Stimulated activated naive CD4-positive, alpha-beta T cell (primary cell): ENCODE data around the gene VWCE.

Experiments used
- DNase-seq, 6 experiments: peaks; one replicate each; lab custom pipeline; 2025; lab: John Stamatoyannopoulos, UW

VWCE gene

DNA sequence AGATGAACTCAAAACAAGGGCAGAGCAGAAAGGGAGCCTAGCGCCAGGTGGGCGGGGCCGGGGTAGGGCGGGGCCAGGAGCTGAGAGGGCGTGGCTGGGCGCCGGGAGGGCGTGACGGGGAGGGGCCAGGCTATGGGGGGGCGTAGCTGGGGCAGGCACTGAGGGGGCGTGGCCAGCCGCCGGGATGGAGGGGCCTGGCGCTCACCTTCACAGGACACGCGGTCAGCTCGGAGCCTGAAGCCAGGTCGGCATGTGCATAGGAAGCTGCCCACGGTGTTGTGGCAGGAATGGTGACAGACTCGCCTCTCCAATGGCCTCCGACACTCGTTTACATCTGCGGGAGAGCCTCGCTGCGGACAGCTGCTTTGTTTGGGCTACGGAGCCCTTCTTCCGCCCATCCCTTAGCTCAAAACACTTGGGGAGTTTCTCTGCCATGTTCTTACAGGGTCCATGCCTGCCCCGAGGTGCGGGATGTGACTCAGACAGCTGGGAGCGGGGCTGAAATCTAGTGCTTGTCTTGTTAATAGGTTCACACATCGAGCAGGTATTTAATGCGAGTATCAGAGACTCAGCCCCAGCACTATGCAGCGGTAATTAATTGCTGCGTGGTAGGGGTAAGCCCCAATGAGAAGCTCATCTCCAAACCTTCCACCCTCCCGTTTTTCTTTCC is 13.4 kb downstream of the VWCE start:
- no peak for DNase-seq

DNA sequence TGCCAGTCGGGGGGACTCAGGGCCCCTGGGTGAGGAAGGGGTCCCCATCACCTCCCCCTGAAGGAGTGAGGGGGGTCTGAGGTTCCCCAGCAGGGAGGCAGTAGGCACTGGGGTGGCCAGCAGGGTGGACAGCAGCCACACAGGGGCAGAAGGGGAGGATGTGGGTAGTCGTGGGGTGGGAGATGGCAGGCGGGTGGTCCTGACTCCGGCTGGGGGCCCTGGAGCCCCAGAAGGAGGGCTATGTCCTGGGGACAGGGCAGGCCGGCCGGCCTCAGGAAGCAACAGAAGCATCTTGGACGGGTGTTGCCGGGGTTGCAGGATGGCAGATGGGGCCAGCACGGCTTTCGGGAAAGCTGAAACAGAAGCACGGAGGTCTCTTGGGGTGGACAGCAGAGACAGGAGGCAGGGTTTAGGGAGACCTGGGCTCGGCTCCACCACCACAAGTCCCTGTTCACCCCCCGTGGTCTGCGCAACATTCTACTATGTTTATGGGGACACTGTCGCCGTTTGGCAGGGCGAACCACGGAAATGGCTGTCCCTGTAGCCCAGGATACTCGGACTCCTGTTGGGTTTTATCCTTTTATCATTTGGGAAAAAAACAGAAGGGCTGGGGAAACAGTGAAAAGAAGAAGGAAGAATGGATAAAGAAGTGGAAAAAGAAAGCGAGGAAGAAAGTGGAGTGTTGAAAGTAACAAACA is 14.1 kb downstream of the VWCE start:
- no peak for DNase-seq

DNA sequence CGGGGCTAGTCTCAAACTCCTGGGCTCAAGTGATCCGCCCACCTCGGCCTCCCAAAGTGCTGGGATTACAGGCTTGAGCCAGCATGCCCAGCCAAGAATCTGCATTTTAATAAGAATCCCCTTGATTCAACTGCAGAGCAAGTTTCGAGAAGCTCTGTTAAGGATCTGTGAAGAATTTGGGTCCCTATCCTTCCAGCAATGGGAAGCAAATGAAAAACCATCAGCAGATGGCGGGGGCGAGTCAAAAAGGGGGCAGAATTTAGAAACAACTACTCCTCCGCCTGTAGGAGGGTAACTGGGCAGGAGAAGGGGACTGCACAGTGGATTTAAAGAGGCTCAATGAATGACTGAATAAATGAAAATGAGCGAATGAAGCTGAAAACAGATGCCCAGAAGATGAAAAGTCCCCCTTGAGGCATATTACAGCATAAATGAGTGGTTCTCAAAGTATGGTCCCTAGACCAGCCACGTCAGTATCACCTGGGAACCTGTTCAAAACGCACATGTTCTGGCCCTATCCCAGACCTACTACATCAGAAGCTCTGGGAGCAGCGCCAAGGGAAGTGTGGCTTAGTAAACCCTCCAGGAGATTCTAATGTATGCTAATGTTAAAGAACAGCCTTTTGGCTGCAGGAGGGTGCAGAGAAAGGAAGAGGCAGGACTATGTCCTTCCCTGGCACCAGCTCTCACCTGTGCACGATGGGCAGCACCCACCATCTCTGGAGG is 15.0 kb downstream of the VWCE start:
- DNase-seq = no peak

- no peak for DNase-seq
These were observed 17.1 kb downstream of the VWCE start for GRCh38 chr11:61278001-61278470.

DNA sequence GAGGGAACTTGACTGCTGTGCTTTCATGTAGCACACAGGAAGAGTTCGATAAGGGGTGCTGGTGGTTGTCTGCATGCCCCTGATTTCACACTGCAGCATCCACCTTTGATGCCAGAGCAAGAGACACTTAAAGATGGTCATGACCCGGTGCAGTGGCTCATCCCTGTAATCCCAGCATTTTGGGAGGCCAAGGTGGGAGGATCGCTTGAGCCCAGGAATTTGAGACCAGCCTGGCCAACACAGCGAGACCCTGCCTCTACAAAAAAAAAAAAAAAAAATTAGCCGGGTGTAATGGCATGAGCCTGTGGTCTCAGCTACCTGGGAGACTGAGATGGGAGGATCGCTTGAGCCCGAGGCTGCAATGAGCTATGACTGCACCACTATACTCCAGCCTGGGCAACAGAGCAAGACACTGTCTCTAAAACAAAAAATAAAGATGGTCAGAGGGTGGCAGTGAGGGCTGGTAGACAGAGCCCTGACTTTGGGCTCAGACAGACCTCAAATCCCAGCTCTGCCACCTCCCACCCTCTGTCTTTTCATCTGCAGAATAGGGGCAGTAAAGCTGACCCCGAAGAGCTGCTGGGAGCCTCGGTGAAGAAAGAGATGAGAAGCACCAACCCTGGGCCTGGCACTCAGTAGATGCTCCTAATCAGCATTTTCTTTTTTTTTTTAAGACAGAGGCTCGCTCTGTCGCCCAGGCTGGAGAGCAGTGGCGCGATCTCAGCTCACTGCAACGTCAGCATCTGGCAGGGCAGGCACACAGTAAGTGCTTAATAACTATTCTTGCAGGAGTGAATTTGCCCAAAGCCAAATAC is 17.7 kb downstream of the VWCE start:
- DNase-seq = no peak

DNA sequence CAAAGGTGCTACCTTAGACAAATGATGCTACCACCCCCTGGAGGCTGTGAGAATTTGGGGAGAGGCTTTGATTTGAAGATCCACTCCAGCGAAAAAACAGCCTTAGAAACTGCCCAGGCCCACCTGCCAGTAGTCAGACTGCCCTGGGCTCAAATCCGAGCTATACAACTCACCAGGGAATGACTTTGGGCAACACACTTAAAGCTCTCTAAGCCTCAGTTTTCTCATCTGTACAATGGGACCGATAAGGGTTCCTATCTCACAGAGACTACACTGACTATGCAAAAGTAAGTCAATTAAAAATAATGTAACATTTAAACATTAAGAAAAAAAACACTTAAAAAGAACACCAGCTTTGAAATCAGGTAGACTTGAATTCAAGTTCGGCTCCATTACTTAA is 19.9 kb downstream of the VWCE start:
- no peak for DNase-seq

DNA sequence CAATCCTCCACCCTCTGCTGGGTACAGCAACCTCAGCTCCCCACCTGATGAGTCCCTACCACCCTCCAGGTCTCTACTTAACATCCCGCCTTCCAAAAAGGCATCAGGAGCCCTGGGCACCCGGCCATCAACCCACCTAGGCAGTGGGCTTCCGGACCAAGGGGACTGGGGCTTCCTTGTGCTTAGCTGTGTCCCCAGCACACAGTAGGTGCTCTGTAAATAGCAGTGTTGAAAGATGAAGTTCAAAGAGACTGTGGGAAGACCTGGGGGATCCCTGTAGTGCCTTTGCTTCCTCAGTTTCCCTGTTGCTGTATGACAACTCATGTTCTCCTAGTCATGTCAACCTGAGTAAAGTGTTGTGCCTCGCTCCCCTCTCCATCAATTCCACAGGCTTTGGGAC is 21.0 kb downstream of the VWCE start:
- no peak for DNase-seq

DNA sequence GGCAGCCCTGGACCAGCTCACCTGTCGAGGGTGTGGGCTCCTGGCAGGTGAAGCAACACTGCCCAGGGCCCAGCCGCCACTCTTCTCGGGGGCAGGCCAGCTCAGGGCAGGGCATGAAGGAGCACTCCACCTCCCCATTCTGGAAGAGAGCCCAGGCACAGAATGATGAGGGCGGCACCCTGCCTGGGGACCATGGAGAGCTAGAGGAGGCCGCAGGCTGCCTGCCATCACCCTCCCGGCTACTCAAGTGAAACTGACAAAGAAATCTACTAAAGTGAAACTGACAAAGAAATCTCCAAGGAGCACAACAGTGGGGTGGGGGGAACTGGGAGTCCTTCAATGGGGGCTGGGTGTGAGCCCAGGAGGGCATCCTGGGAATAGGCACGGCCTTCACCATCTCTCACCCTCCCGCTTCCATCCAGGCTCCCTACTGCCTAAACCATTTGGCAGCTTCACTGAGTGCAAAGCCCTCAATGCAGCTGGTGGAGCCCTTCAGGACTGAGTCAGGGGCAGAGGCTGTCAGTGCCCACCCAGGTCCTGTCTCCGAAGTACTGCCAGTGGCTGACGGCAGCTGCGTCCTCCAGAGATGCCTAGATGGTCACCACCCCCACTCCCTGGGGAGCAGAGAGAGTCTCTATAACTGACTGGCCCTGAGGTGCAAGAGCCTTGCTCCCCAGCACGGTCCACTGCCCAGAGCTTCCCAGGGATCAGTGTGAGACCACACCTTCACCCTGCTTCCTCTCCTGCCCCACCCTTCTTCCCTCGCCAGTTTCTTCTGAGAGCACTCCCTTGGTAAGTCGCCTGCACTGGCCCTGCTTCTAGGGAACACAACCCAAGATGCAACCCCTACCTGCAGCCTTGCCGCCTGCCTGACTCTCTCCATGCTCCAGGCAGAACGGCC is 21.7 kb downstream of the VWCE start:
- no peak for DNase-seq

DNA sequence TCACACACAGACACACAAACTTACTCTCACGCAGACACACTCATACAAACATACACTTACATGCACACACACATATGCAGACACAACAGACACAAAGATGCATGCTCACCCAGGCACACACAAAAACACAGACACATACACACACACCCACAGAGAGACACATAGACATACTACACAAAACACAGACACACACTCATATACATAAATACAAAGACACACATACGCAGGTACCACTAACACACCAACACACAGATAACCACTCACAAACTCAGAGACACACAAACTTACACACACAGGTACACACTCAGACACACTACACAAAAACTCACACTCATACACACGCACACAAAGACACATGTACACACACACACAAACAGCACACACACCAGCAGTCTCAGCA is 22.4 kb downstream of the VWCE start:
- no peak for DNase-seq

DNA sequence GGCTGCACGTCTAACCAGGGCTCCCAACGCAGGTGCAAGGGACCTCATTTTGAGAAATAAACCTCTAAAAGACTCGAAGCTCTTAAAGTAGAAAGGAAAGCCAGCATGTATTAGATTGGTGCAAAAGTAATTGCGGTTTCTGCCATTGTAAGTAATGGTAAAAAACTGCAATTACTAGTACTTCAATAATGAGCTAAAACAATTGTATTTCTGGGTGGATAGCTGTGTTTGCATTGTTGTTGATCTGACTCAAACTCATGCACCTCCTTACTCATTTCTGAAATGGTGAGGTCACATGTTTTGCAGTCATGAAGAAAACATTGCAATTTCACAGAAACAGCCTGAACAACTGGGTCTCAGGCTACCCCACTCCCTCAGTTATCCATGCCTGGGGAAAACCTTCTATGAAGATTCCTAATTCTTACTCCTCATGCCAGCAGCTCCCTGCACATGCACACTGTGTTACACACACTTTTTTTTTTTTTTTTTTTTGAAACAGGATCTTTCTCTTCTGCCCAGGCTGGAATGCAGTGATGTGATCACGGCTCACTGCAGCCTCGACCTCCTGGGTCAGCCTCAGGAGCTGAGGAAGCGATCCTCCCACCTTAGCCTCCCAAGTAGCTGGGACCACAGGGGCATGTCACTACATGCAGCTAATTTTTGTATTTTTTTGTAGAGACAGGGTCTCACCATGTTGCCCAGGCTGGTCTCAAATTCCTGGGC is 24.6 kb downstream of the VWCE start:
- DNase-seq = no peak

DNA sequence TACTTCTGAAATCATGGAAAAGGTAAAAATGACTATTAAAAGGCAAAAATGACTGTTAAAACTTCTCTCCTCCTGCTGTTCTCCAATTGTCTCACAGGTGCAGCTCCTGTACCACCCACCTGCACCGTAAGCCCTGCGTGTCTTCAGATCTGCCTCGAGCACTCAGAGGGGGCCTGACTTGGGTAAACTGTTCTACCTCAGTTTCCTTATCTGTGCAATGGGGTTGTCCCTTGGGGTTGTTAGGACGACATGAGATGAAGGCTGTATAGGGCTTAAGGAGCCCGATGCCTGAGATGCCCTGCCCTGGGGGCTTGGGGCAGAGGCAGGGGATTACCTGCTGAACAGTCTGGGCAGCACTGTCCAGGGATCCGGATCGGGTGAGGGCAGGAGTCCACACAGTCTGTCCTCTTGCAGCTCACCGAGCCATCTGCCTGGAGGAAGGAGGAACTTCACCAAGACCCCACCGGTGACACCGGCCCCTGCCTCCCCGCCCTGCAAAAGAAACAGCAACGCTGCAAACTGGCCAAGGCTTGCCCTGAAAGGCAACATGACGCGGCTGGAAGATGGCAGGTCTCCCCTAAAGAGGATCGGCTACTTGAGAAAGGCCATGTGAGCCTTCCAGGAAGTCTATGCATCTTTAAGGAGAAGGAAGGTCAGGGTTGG is 26.4 kb downstream of the VWCE start:
- DNase-seq = no peak

- no peak for DNase-seq
These were observed 27.7 kb downstream of the VWCE start for GRCh38 chr11:61267437-61267841.

DNA sequence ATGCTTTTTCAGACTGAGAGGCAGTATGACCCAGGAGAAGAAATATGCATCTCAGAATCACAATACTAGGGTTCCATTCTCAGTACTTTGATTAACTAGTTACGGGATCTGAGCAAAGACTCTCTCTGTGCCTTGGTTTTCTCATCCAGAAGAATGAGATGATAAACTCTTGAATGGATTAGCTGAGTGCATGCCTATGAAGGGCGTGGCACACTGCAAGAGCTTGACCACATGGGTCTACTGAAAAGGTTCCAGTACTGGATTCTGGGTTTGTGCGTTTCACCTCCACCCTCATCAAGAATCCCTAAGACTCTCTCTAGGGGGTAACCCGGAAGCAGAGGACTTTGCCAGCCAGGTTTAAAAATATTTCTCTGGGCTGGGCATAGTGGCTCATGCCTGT is 28.5 kb downstream of the VWCE start:
- no peak for DNase-seq

- DNase-seq = no peak
These were observed 29.8 kb downstream of the VWCE start for GRCh38 chr11:61265357-61265756.

DNA sequence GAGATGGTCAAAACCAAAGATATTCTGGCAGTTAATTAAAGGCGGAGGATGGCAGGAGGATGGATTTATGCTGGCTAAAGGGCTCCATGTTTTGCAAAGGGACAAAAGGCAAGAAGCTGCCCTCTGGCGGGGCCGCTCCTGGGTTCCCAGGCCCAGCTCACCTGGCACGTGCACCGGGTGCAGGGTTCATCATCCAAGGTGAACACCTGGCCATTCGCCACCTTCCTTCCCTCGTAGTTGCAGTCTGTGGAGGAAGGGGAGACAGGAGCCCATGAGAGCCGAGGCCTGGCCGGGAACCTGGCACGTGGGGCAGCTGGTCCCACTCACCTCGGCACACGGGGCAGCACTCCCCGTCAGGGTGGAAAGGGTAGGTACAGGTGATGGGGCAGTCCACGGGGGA is 30.3 kb downstream of the VWCE start:
- DNase-seq = no peak

GRCh38 chr11:61264371-61264770 is 30.7 kb downstream of the VWCE start:
- no peak for DNase-seq

DNA sequence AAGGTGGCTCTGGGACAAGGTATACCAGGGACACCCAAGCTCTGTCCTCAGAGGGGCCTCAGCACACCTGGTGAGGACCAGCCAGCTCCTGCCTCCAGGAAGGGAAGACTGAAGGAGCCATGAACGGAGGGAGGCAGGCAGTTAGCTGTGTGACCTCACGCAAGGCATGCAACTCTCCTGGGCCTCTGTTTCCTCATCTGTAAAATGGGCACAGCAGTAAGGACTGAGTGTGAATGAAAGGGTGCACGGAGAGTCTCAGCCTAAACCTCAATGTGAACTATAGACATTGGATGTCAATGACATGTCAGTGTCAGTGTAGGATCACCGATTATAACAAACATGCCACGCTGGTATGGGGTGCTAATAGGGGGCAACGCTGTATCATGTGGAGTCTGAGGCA is 35.8 kb downstream of the VWCE start:
- DNase-seq = no peak

DNA sequence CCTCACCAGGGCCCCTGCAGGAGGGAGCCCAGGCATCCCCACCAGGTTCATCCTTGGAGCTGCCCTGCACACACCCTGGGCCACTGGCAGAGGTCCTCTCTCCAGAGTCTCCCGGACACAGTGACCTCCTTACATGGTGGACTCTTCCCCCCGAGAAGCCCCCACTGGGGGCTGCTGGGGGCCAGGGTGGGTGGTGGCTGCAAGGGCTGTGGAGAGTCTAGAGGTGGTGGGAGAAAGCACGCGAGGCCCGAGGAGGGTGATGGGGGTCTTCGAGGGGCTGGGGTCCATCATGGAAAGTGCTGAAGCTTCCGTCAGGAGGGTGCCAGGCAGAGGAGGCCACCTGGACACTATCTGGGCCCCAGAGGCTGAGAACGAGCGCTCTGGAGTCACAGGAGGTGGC is 36.6 kb downstream of the VWCE start:
- no peak for DNase-seq

DNA sequence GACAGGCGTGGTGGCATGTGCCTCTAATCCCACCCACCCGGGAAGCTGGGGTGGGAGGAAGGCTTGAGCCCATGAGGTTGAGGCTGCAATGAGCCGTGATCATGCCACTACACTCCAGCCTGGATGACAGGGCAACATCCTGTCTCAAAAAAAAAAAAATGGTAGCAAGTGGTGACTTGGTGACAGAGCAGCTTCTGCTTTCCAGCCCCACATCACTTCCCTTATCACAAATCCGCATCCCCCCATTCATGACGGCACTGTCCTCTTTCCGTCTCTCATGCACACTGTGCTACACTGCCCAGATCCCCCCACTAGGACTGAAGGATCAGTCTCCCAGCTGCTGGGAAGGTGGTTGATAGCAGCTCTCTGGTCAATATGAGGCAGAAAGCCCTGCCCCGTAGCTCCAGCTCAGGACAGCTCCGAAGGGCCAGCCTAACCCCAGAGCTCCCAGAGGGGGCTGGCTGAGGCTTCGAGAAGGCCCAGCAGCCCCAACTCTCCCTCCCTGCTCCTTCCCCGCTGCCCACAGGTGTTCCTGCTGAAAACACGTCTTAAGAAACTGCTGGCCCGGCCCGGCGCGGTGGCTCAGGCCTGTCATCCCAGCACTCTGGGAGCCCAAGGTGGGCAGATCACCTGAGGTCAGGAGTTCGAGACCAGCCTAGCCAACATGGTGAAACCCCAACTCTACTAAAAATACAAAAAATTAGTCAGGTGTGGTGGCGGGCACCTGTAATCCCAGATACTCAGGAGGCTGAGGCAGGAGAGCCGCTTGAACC is 38.2 kb downstream of the VWCE start:
- DNase-seq = no peak
